Endodermal cell (in vitro differentiated cells): Measurements from ENCODE around the gene AGFG1. TPM values are rescaled to one million over a fixed set of nuclear protein-coding genes. Genes with fewer than 3 reads are reported as not detected.

Experiments
- DNase-seq: peaks from one replicate; pipeline ENCODE4 v3.0.0-alpha.2; 2017
- H3K27ac ChIP-seq: 2 replicates; pipeline ENCODE4 v1.5.1; 2013; ENCODE audit warnings: mild to moderate bottlenecking, low read depth, low read length, moderate library complexity
- H3K27me3 ChIP-seq: 2 replicates; pipeline ENCODE4 v1.6.1; 2013; ENCODE audit warnings: mild to moderate bottlenecking, low read length, moderate library complexity; ENCODE audit not compliant: insufficient read depth, control insufficient read depth, poor library complexity, severe bottlenecking
- H3K36me3 ChIP-seq: 2 replicates; pipeline ENCODE4 v1.7.0; 2013; ENCODE audit warnings: mild to moderate bottlenecking, low read length, moderate library complexity; ENCODE audit not compliant: control insufficient read depth, insufficient read depth
- H3K4me1 ChIP-seq: one replicate; pipeline ENCODE4 v1.7.0; 2013; ENCODE audit warnings: low read length; ENCODE audit not compliant: control insufficient read depth, insufficient read depth
- H3K4me3 ChIP-seq: 2 replicates; pipeline ENCODE4 v1.5.1; 2013; ENCODE audit warnings: mild to moderate bottlenecking, low read length, moderate library complexity
- H3K9ac ChIP-seq: 2 replicates; pipeline ENCODE4 v1.6.1; 2013; ENCODE audit warnings: mild to moderate bottlenecking, low read length, moderate library complexity; ENCODE audit not compliant: poor library complexity, severe bottlenecking; ENCODE audit errors: extremely low read depth
- H3K9me3 ChIP-seq: 2 replicates; pipeline ENCODE4 v1.6.1; 2013; ENCODE audit warnings: mild to moderate bottlenecking, low read length, moderate library complexity; ENCODE audit not compliant: control insufficient read depth
- H3K27ac Mint-ChIP-seq: 2 replicates; pipeline ENCODE4 v1.8.0; 2020; ENCODE audit warnings: mixed read lengths
- H3K27me3 Mint-ChIP-seq: 2 replicates; pipeline ENCODE4 v1.8.0; 2021; ENCODE audit warnings: mild to moderate bottlenecking, mixed read lengths; ENCODE audit not compliant: insufficient read depth
- H3K36me3 Mint-ChIP-seq: 2 replicates; pipeline ENCODE4 v1.8.0; 2020; ENCODE audit warnings: low read depth, mixed read lengths
- H3K4me1 Mint-ChIP-seq: 2 replicates; pipeline ENCODE4 v1.8.0; 2020; ENCODE audit warnings: mixed read lengths
- H3K4me3 Mint-ChIP-seq: 2 replicates; pipeline ENCODE4 v1.8.0; 2020; ENCODE audit warnings: mild to moderate bottlenecking, moderate library complexity, mixed read lengths
- H3K9me3 Mint-ChIP-seq: 2 replicates; pipeline ENCODE4 v1.8.0; 2020; ENCODE audit warnings: mild to moderate bottlenecking, mixed read lengths
- WGBS, 2 experiments: methylation state at CpG; one replicate each; pipeline versions ENCODE4 v1.1.5 to v1.1.7; 2013; ENCODE audit warnings: missing lambda C conversion rate in 2 of 2, mixed read lengths in 1 of 2; ENCODE audit not compliant: insufficient coverage in 1 of 2, insufficient read length in 1 of 2; 5-methylcytosine and 5-hydroxymethylcytosine counted together
- total RNA-seq, 2 donors: library from RNA; stranded (reverse); fragmentation: NEBNext Ultra II Directional in 1 of 2; extraction: Animal tissue kit (Norgen Biotek cat#: 25700) in 1 of 2; gene quantifications; 2 replicates in 1 of 2; 3 replicates in 1 of 2; pipeline ENCODE4 v1.2.1, GENCODE V29; 2021
- TF ChIP-seq, protein P1 (sequence below): fragments of 200-600 bp; sonication (generic); conservative IDR thresholded peaks from 2 replicates; pipeline ENCODE4 v1.5.0; 2021; ENCODE audit warnings: antibody characterized with exemption, mild to moderate bottlenecking

Gene AGFG1
- total RNA-seq, 2 donors from 2014 or later, result 90.3 to 92.0 TPM

DNA sequence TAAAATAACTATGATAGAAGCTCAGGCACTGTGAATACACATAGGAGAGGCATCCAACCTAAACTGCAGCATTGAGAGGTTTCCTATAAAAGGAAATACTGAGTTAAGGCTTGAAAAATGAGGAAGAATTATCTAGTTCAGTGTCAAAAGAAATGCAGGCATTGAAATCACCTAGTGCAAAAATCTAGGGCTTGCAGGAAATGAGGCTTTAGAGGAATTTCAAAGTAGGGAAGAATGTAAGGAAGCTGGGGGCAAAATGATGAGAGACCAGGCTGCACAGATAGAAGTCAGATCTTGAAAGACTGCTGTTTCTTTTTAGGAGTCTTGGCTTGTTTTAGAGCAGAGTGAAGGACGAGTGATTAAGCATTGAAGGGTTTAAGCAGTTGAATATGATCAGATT is 98.7 kb downstream of the AGFG1 start:
- Histone ChIP-seq H3K4me1 (no peaks in the 10 kb centered on the region), H3K9ac (no peak overlapping the region), H3K9me3 (no peaks in the 10 kb centered on the region), H3K36me3 (no peaks in the 10 kb centered on the region), H3K27me3 (no peaks in the 10 kb centered on the region), H3K27ac (no peak overlapping the region), H3K4me3 (no peak overlapping the region)
- Mint-ChIP-seq H3K9me3 (no peaks in the 10 kb centered on the region), H3K4me3 (no peak overlapping the region), H3K27me3 (no peaks in the 10 kb centered on the region), H3K4me1 (no peaks in the 10 kb centered on the region), H3K27ac (no peak overlapping the region), H3K36me3 (no peaks in the 10 kb centered on the region)
- TF ChIP-seq, protein P1, sequence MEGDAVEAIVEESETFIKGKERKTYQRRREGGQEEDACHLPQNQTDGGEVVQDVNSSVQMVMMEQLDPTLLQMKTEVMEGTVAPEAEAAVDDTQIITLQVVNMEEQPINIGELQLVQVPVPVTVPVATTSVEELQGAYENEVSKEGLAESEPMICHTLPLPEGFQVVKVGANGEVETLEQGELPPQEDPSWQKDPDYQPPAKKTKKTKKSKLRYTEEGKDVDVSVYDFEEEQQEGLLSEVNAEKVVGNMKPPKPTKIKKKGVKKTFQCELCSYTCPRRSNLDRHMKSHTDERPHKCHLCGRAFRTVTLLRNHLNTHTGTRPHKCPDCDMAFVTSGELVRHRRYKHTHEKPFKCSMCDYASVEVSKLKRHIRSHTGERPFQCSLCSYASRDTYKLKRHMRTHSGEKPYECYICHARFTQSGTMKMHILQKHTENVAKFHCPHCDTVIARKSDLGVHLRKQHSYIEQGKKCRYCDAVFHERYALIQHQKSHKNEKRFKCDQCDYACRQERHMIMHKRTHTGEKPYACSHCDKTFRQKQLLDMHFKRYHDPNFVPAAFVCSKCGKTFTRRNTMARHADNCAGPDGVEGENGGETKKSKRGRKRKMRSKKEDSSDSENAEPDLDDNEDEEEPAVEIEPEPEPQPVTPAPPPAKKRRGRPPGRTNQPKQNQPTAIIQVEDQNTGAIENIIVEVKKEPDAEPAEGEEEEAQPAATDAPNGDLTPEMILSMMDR, result no peak
- 66 to 70% methylated on average over 1 of the region's 1 CpG for WGBS, 2 experiments
- DNase-seq, result no peak

DNA sequence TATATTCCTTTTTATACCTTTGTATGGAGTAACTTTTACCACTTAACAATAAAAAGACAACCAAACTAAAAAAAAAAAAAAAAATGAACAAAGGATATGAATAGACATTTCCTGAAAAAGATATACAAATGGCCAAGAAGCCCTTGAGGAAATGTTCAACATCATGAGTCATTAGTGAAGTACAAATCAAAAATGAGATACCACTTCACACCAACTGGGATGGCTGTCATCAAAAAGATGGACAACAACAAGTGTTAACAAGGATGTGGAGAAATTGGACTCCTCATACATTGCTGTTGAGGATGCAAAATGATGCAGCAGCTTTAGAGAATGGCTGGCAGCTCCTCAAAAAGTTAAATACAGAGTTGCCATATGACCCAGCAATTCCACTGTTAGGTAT is 104.2 kb downstream of the AGFG1 start:
- no peak overlapping the region for H3K27ac Mint-ChIP-seq
- Histone ChIP-seq H3K27ac (no peak overlapping the region), H3K9me3 (peaks cover 2% of the 10 kb centered on the region), H3K4me1 (peaks cover 8% of the 10 kb centered on the region), H3K9ac (no peak overlapping the region), H3K36me3 (no peaks in the 10 kb centered on the region), H3K4me3 (no peak overlapping the region), H3K27me3 (no peaks in the 10 kb centered on the region)
- no peak overlapping the region for H3K4me3 Mint-ChIP-seq
- H3K27me3 Mint-ChIP-seq, result no peaks in the 10 kb centered on the region
- TF ChIP-seq, protein P1, result no peak
- no peaks in the 10 kb centered on the region for H3K36me3 Mint-ChIP-seq
- no peak for DNase-seq
- H3K4me1 Mint-ChIP-seq, result peaks cover 20% of the 10 kb centered on the region
- no peaks in the 10 kb centered on the region for H3K9me3 Mint-ChIP-seq

DNA sequence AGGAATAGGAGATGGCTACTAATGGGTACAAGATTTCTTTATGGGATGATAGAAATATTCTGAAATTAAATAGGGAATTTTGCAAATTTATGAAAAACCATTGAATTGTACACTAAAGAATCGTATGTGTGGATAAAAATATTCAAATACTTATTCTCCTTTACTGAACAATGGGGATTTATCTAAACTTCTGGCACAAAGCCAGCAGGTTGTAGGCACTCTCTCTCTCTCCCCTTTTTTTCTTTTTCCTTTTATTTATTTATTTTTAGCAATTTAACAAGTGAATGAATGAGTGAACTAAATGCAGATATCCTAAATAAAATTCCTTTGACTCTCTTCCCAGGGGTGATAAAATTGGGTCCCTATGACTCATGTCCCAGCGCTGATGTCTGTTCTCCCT is 104.9 kb downstream of the AGFG1 start:
- Histone ChIP-seq H3K9me3 (peaks cover 9% of the 10 kb centered on the region), H3K27ac (no peak overlapping the region), H3K9ac (no peak overlapping the region), H3K4me3 (no peak overlapping the region), H3K4me1 (peaks cover 8% of the 10 kb centered on the region), H3K36me3 (no peaks in the 10 kb centered on the region), H3K27me3 (no peaks in the 10 kb centered on the region)
- no peaks in the 10 kb centered on the region for H3K27me3 Mint-ChIP-seq
- 63% methylated on average over 1 of the region's 2 CpGs; no CpG with 5 or more reads in 1 of the 2 experiments for WGBS, 2 experiments
- no peak overlapping the region for H3K27ac Mint-ChIP-seq
- H3K36me3 Mint-ChIP-seq, result no peaks in the 10 kb centered on the region
- no peak for DNase-seq
- no peak overlapping the region for H3K4me3 Mint-ChIP-seq
- peaks cover 20% of the 10 kb centered on the region for H3K4me1 Mint-ChIP-seq
- TF ChIP-seq, protein P1, result no peak
- H3K9me3 Mint-ChIP-seq, result peaks cover 2% of the 10 kb centered on the region
